GM08714 (cell line): ENCODE data around the gene LSM2.
"Not testable (repeated sequence)": the region's sequence is repeated elsewhere in the genome, so short reads cannot be mapped to it uniquely, and the experiment has no call there.

Experiments used
- H3K4me3 ChIP-seq: fragments of 200-500 bp; sonication (Bioruptor generic); 2 replicates; pipeline ENCODE4 v1.5.1; 2014; ENCODE audit warnings: mild to moderate bottlenecking, low read length, inconsistent platforms
- ZNF274 ChIP-seq: IDR thresholded peaks from 2 replicates; pipeline ENCODE4 v1.6.1; 2012; ENCODE audit warnings: mild to moderate bottlenecking, low read depth, low read length

LSM2 gene

DNA sequence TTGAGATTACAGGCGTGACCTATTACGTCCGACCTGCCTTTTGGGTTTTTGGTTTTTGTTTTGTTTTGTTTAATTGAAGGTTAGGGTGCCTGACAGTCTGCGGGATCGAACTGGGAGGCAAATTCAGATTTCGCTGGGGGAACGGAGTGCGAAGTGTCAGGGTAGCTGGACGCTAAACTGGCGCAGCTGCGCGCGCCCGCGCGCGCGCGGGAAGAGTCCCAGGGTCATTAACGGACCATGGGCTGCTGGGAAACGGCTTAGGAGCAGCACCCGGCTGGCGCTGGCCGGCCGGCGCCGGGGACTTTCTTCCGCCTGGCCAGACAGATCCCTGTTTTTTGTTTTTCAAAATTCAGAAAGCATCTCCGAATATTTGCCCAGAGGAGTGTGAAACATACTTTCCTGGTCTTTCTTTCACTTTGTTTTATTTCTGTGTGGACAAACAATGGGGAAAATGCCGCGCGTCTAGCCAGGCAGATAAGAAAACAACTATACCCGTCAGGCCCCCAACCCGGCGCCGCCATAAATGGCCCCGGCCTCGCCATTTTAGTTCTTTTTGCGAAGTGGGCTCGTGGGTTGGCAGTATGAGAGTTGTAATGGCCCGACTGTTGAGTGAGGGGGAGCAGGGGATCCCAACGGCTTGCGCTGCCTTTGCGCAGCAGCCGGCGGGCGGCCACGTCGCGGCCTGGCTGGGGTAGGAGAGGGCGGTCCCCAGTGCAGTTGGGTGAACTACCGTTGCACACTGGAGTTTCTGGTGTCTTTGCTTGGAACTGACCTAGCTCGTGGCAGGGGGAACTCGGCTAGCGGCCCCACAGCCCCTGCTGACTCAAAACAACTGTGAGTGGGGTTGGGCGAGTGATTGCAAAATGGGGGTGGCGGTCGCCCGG, 27.8 kb upstream of the LSM2 start:
- peak overlapping the region; percentile 98 for H3K4me3 ChIP-seq
- TF ChIP-seq ZNF274: no peak

- TF ChIP-seq ZNF274: no peak
- peak overlapping the region; percentile 86; the same call in 1 of the 2 replicates for H3K4me3 ChIP-seq
Measured at GRCh38 chr6:31831350-31832215, 24.8 kb upstream of the LSM2 start.

- TF ChIP-seq ZNF274: no peak
- H3K4me3 ChIP-seq: peak overlapping the region; percentile 86
Measured at GRCh38 chr6:31830886-31831335, 24.1 kb upstream of the LSM2 start.

DNA sequence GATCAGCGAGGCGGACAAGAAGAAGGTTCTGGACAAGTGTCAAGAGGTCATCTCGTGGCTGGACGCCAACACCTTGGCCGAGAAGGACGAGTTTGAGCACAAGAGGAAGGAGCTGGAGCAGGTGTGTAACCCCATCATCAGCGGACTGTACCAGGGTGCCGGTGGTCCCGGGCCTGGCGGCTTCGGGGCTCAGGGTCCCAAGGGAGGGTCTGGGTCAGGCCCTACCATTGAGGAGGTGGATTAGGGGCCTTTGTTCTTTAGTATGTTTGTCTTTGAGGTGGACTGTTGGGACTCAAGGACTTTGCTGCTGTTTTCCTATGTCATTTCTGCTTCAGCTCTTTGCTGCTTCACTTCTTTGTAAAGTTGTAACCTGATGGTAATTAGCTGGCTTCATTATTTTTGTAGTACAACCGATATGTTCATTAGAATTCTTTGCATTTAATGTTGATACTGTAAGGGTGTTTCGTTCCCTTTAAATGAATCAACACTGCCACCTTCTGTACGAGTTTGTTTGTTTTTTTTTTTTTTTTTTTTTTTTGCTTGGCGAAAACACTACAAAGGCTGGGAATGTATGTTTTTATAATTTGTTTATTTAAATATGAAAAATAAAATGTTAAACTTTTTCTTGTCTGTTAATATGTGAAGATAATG, 23.0 kb upstream of the LSM2 start:
- peak overlapping the region; percentile 86 for H3K4me3 ChIP-seq
- no peak for TF ChIP-seq ZNF274

GRCh38 chr6:31827286-31828079, 20.7 kb upstream of the LSM2 start, which contains the start of gene HSPA1B:
Gene HSPA1B (plus strand): TSS chr6:31827738. CDS start chr6:31827951, 213 bp downstream.
- TF ChIP-seq ZNF274: no peak
- peak within 1 kb of the TSS; percentile 75 for H3K4me3 ChIP-seq

DNA sequence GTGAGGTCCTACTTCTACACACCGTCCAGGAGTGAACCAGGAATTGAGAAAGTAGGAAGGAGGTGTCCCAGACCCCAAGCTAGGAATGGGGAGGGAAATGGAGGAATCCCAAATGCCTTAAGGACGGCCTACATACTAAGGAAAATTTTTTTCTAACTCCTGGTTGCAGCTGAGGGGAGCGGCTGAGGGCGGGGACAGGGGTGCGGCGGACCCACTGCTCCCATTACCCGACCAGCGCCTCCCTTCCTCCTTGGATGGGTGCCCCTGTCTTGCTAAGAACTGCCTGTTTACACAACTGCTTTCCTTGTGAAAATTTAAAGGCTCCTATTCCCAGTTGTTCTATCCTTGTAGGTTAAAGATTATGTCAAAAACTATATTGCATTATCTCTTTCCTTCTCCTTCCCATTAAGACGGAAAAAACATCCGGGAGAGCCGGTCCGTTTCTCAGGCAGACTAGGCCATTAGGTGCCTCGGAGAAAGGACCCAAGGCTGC, 20.1 kb upstream of the LSM2 start:
- peak overlapping the region; percentile 75 for H3K4me3 ChIP-seq
- TF ChIP-seq ZNF274: no peak

- no peak overlapping the region for H3K4me3 ChIP-seq
- no peak for TF ChIP-seq ZNF274
Measured at GRCh38 chr6:31825553-31825952, 18.8 kb upstream of the LSM2 start.

DNA sequence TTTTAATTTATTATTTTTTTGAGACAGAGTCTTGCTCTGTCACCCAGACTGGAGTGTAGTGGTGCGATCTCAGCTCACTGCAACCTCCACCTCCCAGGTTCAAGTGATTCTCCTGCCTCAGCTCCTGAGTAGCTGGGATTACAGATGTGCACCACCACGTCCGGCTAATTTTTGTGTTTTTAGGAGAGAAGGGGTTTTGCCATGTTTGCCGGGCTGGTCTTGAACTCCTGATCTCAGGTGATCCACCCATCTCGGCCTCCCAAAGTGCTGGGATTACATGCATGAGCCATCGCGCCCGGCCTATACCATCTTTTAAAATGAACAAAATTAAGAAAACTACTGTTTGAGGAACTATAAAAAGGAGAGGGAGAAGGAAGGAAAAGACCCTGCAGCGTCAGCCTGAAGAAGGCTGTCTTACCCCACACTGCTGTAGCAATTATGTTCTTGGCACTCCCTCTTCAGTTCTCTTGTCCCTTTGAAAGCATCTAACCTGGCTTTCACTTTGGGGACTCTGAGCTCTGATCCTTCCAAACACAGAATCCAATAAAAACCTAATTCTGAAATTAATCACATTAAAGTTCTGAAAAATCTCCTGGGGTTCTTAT, 16.9 kb upstream of the LSM2 start:
- not testable (repeated sequence) for H3K4me3 ChIP-seq

DNA sequence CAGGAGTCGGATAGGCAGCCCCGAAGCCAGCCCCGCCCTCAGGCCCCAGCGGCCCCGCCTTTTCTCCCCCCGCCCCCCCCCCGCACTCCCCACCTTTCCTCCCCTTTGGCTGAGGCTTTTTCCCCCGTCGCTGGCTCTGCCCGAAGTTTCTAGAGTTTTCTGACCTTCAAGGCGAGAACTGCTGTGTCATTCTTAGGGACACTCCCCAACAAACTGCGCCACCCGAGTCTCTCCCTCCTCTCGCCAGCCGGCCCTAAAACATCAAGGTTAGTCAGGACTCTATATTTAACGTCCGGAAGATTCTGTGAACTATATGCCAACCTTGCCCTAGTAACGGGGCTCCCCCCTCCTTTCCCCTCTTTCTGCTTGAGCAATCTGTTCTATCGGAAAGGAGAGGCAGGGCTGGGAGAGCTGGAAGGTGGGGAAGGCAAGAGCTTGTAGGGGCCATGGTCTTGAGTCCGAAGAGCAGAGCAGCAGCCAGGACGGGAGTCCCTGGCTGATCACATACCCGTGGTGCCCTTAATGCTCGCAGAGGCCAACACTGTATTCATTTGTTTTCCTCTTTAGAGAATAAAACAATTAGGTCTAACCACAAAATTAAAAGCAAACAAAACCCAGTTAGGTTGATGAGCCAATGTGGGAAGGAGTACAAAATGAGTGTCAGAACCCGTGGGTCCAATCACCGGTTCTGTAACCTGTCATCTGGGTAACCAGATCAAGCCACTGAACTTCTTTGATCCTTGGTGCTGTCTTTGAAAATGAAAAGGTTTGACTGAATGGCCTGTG, 15.5 kb upstream of the LSM2 start:
- peak overlapping the region; percentile 67 for H3K4me3 ChIP-seq
- no peak for TF ChIP-seq ZNF274

GRCh38 chr6:31821301-31822035, 14.7 kb upstream of the LSM2 start:
- TF ChIP-seq ZNF274: no peak
- H3K4me3 ChIP-seq: peak overlapping the region; percentile 67; the same call in 1 of the 2 replicates

DNA sequence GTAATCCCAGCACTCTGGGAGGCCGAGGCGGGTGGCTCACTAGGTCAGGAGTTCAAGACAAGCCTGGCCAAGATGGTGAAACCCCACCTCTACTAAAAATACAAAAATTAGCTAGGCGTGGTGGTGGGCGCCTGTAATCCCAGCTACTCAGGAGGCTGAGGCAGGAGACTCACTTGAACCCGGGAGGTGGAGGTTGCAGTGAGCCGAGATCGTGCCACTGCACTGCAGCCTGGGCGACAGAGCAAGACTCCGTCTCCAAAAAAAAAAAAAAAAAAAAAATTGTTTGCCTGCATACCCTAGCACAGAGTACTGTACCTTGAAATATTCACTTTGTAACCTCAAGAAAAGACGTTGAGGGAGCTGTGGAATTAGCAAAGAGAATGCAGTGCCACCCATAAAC, 13.6 kb upstream of the LSM2 start:
- not testable (repeated sequence) for H3K4me3 ChIP-seq

- no peak for TF ChIP-seq ZNF274
- H3K4me3 ChIP-seq: no peak overlapping the region
Measured at GRCh38 chr6:31819871-31820299, 13.1 kb upstream of the LSM2 start.

GRCh38 chr6:31817929-31818511, 11.3 kb upstream of the LSM2 start:
- peak overlapping the region; percentile 42; the same call in 1 of the 2 replicates for H3K4me3 ChIP-seq

GRCh38 chr6:31817133-31817928, 10.6 kb upstream of the LSM2 start:
- peak overlapping the region; percentile 42 for H3K4me3 ChIP-seq
